Subcutaneous adipose tissue (tissue), 4 donors: Measurements from ENCODE around the gene DUSP8. TPM values are rescaled to one million over a fixed set of nuclear protein-coding genes. Genes with fewer than 3 reads are reported as not detected.

Experiments used
- CTCF ChIP-seq: fragments of 450-650 bp; IDR thresholded peaks from one replicate; pipeline ENCODE4 v1.5.1; 2016; ENCODE audit warnings: low read depth, mild to moderate bottlenecking, control low read depth, antibody characterized with exemption, moderate library complexity
- total RNA-seq, 4 donors: library from RNA; depleted of rRNA; stranded (reverse); fragments of >200 nt; gene quantifications; one replicate each; pipeline ENCODE4 v1.1.0, GENCODE V29; 2016

DUSP8 gene
- total RNA-seq, 4 donors from 2014 or later = 0.22 to 2.3 (median 0.74) TPM

- TF ChIP-seq CTCF = no peak
These were observed 66.6 kb downstream of the DUSP8 start for GRCh38 chr11:1505480-1505879.

- no peak for TF ChIP-seq CTCF
These were observed 67.3 kb downstream of the DUSP8 start for GRCh38 chr11:1504581-1505290.

GRCh38 chr11:1504138-1504537 is 67.9 kb downstream of the DUSP8 start:
- TF ChIP-seq CTCF = no peak

Other genes starting within 250 kb of the DUSP8 start
- gene BRSK2, start 182.3 kb downstream of the DUSP8 start, total RNA-seq = under 1 TPM in 2 of 4 donors, not detected in 2; 0.22 to 0.49 TPM
- gene MOB2, start 85.5 kb downstream of the DUSP8 start, total RNA-seq = 10 to 100 TPM; 24.5 to 59.9 (median 39.1) TPM
- gene KRTAP5-1, start 13.0 kb upstream of the DUSP8 start, total RNA-seq = not detected
- not detected for gene KRTAP5-2, start 26.0 kb upstream of the DUSP8 start, total RNA-seq
- not detected for gene KRTAP5-3, start 36.2 kb upstream of the DUSP8 start, total RNA-seq
- gene KRTAP5-4, start 49.9 kb upstream of the DUSP8 start, total RNA-seq = not detected
- not detected for gene KRTAP5-5, start 57.5 kb upstream of the DUSP8 start, total RNA-seq
- not detected for gene KRTAP5-6, start 124.9 kb upstream of the DUSP8 start, total RNA-seq
- gene IFITM10, start 178.3 kb upstream of the DUSP8 start, total RNA-seq = 1 to 10 TPM in 3 of 4 donors, not detected in 1; 1.1 to 2.4 (median 1.3) TPM
- gene CTSD, start 191.7 kb upstream of the DUSP8 start, total RNA-seq = 1,000 to 10,000 TPM in 1 of 4 donors, 100 to 1,000 TPM in 3; 387 to 1,776 (median 548) TPM